Suppressor macrophage treated with lipopolysaccharide for 4 hours (primary cell): ENCODE results near the gene NOL4L.
A peak's percentile ranks its signal among the peaks of the same experiment; 100 is the strongest.

ENCODE experiments used
- DNase-seq: peaks from one replicate; pipeline ENCODE4 v3.0.0-alpha.2; 2020

NOL4L gene

GRCh38 chr20:32575227-32575581 is 9.9 kb downstream of the NOL4L start:
- no peak for DNase-seq

DNA sequence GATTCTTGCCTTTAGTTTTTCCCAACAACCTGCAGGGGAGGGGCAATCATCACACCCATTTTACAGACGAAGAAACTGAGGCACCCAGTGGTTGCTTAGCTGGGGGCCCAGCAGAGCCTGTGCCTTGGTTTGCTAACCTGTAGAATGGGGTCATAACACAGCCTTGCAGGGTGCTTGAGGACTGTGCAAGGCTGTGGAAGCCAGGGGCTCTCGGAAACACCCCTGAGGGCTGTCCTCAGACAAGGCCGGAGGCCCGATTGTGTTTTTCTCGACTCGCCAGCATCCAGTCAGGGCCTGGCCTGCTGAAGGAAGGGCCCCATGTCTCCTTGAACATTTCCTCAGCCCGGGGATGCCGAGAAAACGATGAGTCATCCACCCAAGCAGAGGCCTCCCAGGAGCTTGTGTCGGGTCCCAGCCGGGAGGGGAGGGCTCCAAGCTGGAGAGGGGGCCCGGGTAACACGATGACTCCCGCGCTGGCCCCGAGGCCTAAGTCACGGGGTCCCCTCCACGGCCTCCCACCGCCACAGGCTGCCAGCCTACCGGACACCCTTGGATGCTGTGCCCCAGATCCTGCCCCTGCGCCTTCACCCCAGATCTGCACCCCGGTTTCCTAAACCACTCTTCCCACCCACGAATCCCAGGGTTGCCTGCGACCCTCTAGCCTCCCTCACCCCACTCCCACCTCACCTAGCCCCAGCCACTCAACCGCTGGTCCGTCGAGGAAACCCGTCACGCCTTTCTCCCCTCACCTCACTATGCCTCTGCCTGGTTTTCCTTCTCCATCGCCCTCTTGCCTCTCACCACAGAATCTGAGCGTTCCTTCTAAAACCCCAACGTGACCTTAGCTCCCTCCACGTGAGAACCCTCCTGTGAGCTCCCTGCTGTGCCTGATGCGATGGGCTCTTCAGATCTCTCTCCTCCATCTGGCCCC is 10.6 kb downstream of the NOL4L start:
- DNase-seq: peak; percentile 84

DNA sequence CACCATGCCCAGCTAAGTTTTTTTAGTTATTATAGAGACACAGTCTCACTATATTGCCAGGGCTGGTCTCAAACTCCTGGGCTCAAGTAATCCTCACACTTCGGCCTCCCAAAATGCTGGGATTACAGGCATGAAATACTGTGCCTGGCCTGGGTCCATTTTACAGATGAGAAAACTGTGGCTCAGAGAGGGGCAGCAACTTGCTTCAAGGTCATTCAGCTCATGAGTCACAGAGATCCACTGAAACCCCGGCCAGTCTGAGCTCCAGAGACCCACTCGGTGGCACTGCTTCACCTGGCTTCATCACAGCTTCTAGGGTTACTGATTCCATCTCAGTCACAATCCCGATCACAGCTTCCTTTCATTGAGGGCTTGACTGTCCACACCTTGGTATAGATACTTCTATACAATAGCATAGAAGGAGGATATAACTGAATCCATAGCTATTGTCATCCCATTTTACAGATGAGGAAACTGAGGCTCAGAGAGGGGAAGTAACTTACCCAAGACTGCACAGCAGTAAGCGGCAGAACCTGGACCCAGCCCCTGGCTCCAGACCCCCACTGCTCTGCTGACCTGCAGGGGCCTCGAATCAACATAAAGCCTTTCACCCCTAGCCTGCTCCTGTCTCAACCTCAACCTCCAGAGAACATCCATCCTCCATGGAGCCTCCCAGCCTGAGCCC is 11.8 kb downstream of the NOL4L start:
- no peak for DNase-seq

DNA sequence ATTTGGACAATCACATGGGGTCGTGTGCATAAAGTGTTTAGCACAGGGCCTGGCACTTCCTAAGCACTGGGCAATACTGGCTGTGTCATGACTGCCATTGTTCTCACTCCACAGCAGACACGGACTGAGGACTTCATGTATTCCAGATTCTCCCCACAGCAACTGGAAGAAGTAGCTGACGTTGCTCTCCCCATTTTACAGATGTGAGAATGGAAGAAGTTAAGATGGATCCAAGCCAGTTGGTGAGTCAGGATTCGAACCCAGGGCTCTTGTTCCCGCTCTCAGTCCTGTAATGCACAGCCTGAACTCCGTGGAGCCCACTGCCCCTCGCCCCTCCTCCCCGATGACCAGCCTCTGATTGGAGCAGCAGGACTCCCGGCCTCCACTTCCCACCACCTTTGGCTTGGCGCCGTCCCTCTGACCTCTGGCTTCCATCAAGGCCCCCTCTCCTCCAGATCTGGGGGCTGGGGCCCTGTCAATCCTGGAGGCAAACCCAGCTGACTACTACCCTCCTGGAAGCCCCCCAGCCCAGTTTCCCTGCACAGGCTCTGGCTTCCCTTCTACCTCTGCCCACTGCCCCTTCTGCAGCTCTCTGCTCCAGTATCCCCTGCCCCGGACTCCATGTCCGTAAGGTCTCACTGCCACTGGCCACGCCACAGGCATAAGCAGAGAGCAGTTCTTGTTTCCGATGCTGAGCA is 12.7 kb downstream of the NOL4L start:
- no peak for DNase-seq

DNA sequence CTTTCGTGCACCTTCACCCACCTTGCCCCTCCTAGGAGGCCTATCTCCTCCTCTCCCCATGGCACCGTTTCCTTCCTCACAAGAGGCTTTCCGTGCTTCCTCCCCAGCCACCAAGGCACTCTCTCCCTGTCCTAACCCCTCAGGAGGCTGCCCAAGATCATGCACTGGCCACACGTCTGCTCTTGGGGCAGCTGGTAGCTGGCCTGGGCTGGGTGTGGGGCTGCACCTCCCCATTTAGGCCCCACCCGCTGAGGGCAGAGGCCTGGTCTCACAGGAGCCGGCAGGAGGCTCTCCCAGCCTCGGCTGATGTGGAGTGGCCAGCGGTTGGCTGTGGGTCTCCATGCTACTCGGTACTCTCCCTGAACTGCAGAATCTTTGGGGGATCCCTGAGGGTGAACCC is 13.6 kb downstream of the NOL4L start:
- no peak for DNase-seq

- peak; percentile 35 for DNase-seq
Observed at GRCh38 chr20:32570401-32571190, 14.5 kb downstream of the NOL4L start.

GRCh38 chr20:32569380-32570305 is 15.5 kb downstream of the NOL4L start:
- DNase-seq: no peak

DNA sequence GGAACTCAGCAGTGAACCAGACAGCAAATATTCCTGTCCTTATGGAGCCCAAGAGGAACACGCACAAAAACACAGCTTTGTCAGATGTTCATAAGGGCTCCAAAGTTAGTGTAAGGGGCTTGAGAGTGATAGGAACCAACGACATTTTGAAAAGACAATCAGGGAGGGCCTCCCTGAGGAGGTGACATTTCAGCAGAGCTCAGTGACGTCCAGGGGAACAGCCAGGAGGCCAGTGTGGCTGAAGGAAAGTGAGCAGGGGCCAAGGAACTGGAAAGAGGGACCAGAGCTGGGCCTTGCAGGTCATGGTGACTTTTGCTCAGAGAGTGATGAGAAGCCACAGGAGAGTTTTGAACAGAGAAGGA is 16.1 kb downstream of the NOL4L start:
- DNase-seq: no peak

- no peak for DNase-seq
Observed at GRCh38 chr20:32567384-32568178, 17.6 kb downstream of the NOL4L start.

DNA sequence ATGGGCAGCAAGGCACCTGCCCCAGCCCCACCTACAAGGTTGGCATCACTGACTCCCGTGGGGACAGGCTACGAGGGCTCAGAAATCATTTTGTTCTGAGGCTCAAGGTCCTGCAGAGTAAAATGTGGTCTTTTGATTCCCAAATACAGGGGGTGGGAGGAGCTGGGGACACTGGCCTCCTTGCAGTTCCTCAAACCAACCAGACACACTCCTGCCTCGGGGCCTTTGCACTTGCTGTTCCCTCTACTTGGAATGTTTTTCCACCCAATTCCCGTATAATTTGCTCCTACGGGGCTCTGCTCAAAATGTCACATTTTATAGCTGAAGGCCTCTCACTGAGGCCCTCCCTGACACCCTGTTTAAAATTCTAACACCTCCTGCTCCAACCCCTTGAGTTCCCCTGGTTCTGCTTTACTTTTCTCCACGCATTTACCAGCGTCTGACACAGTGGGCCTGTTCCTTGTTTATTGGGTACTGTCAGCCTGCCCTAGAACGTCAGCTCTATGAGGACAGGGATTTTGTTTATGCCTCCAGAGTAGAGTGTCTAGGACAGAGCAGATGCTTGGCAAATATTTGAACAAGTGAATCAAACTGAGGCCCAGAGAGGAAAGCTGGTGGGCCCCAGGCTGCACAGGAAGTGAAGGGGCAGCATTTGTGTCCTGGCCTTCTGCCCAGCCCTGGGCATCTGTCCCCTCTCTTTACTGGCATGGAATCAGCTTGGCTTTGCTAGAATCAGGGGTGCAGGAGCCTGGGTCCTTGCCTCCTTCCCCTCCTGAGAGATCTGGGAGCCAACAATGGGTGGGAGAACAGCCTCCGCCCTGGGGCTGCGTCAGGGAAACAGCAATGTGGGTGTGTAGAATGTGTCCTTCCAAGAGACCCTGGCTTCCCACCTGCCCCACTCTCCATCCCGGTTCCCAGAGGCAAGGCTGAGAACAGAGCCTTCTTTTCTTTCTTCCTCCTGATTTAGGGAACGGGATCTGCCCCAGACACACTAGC is 18.5 kb downstream of the NOL4L start:
- no peak for DNase-seq

- no peak for DNase-seq
Observed at GRCh38 chr20:32565735-32566032, 19.4 kb downstream of the NOL4L start.

- DNase-seq: peak; percentile 72
Observed at GRCh38 chr20:32564921-32565734, 20.0 kb downstream of the NOL4L start.

GRCh38 chr20:32564440-32564839 is 20.7 kb downstream of the NOL4L start:
- no peak for DNase-seq

DNA sequence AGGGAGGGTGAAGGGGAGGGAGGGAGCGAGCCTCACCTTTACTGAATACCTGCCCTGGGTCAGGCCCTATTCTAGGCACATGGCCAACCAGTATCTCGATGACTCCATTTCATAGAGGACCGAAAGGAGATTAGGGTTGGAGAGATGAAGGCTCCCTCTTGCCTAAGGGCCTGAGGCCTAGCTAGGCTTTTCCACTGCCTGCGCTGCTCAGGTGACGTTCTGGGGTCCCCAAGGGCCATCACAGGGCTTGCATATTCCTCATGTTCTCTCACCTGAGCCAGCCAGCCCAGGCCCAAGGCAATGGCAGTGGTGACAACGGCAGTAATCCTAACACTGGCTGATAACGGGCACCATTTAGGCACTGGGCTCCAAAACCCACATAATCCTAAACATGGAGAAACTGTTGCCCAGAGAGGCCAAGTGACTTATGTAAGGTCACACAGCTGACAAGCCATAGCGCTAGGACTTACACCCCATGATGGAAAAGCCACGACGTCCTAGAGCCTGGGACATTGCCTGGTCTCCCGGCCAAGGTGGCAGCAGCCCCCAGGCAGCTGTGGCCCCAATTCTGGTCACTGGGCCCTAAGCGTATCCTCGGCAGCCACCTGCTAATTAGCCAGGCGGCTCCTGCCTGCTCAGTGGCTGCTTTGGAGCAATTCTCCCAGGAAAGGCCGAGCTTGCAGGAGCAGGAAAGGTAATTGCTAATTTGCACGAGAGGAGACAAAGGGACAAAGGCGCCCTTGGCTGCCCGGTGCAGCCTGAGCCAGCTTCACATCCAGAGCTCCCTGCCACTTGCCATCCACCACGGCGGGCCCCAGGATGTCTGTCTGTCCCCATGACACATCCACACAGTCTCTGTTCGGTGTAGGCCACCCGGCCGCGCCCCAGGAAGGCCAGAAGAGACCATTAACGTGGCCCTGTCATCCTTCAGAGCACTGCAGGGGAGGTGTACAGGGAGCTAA is 21.5 kb downstream of the NOL4L start:
- no peak for DNase-seq

DNA sequence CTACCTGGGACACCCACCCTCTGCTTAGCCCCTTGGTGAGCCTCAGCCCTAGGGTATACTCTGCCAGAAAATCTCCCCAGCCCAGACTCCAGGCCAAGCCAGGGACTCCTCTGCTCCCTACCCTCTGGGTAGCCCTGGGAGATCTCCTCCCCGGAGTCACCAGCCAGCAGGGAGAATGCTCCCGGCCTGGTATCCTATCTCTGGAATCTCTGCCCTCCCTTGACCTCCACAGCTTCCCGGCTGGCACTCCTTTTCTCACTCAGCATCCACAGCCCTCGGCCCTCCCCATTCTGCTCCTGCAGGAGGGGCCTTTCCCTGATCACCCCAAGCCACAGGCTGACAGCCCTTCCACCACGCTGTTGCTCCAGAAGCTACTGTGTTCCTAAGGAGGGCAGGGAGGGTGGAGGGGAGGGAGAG is 22.6 kb downstream of the NOL4L start:
- DNase-seq: no peak

- no peak for DNase-seq
Observed at GRCh38 chr20:32560989-32561830, 23.9 kb downstream of the NOL4L start.
